HepG2 (cell line): Measurements from ENCODE around the gene PLEKHG7. TPM values are rescaled to one million over a fixed set of nuclear protein-coding genes. Genes with fewer than 3 reads are reported as not detected.

Experiments used
- ATAC-seq: fragments of 200-7000 bp; cut with Tn5 transposase; 3 replicates; pipeline ENCODE4 v1.9.1; 2020; ENCODE audit warnings: mild to moderate bottlenecking, moderate library complexity
- BruUV-seq: library from RNA; stranded (reverse); fragments of 400-500 nt; replicated peaks from 2 replicates; lab custom pipeline; 2021; lab: Mats Ljungman, UMichigan
- CTCF ChIA-PET: fragments of 300-600 bp; formaldehyde crosslinking; extraction: SDS; loops from one replicate; lab custom pipeline; 2021; ENCODE audit warnings: low total read pairs, inconsistent platforms, low intra/inter-chr PET ratio; lab: Yijun Ruan, JAX
- POLR2A ChIA-PET: fragments of 350-600 bp; sonication (Branson Sonifier 250); formaldehyde crosslinking; loops from one replicate; lab custom pipeline; 2020; ENCODE audit warnings: antibody characterized with exemption, inconsistent platforms; lab: Yijun Ruan, JAX
- DNase-seq: peaks from one replicate; pipeline ENCODE4 v3.0.0-alpha.2; 2015; ENCODE audit warnings: low spot score
- FAIRE-seq: peaks from 3 replicates; lab custom pipeline; 2011; peaks lifted over from hg19 to GRCh38; lab: Jason Lieb, UNC
- H2AFZ ChIP-seq: one replicate; pipeline ENCODE4 v1.6.1; 2011; ENCODE audit warnings: low read length, inconsistent platforms
- H3K27ac ChIP-seq: fragments of 300-600 bp; 3 replicates; pipeline ENCODE4 v1.8.0; 2011; ENCODE audit warnings: mixed run types, mild to moderate bottlenecking, mixed read lengths, low read length, inconsistent platforms; ENCODE audit not compliant: insufficient read depth; ENCODE audit errors: extremely low read length
- H3K27me3 ChIP-seq, 2 experiments: fragments of 200-600 bp in 1 of 2; 2 replicates in 1 of 2; 3 replicates in 1 of 2; pipeline versions ENCODE4 v1.6.0 to v1.8.0; 2011; ENCODE audit warnings: low read length in 2 of 2, mild to moderate bottlenecking in 2 of 2, moderate library complexity in 2 of 2, inconsistent platforms in 1 of 2; ENCODE audit not compliant: insufficient read depth in 2 of 2, control insufficient read depth in 1 of 2
- H3K36me3 ChIP-seq, 2 experiments: fragments of 200-600 bp in 1 of 2; replicated peaks in 1 of 2; 2 replicates in 1 of 2; 3 replicates in 1 of 2; pipeline versions ENCODE4 v1.5.1 to v1.8.0; 2011; ENCODE audit warnings: low read length in 2 of 2, inconsistent platforms in 1 of 2; ENCODE audit not compliant: insufficient read depth in 2 of 2, control insufficient read depth in 1 of 2
- H3K4me1 ChIP-seq: 2 replicates; pipeline ENCODE4 v1.5.1; 2012; ENCODE audit warnings: low read length, inconsistent platforms; ENCODE audit not compliant: insufficient read depth
- H3K4me2 ChIP-seq: 2 replicates; pipeline ENCODE4 v1.6.0; 2011; ENCODE audit warnings: low read depth, low read length, inconsistent platforms
- H3K4me3 ChIP-seq, 3 experiments: fragments of 200-600 bp in 1 of 3; sonication (generic), shearing (Covaris generic) in 1 of 3; replicated peaks in 1 of 3; 2 replicates each; pipeline ENCODE4 v1.5.1; 2011 to 2016; ENCODE audit warnings: low read length in 3 of 3, inconsistent platforms in 2 of 3, low read depth in 2 of 3, mild to moderate bottlenecking in 2 of 3, control low read depth in 1 of 3, mixed read lengths in 1 of 3; ENCODE audit not compliant: insufficient read depth in 1 of 3
- H3K79me2 ChIP-seq: one replicate; pipeline ENCODE4 v1.6.1; 2011; ENCODE audit warnings: low read length, inconsistent platforms; ENCODE audit not compliant: insufficient read depth
- H3K9ac ChIP-seq: 2 replicates; pipeline ENCODE4 v1.6.0; 2011; ENCODE audit warnings: mild to moderate bottlenecking, low read depth, low read length, inconsistent platforms; ENCODE audit not compliant: insufficient read depth
- H3K9me3 ChIP-seq: 2 replicates; pipeline ENCODE4 v1.5.1; 2012; ENCODE audit warnings: mild to moderate bottlenecking, low read length
- H4K20me1 ChIP-seq: 2 replicates; pipeline ENCODE4 v1.6.0; 2011; ENCODE audit warnings: inconsistent platforms, mild to moderate bottlenecking, low read length, moderate library complexity; ENCODE audit not compliant: insufficient read depth
- ATF5 ChIP-seq: sonication (generic); formaldehyde crosslinking; IDR thresholded peaks from 2 replicates; pipeline ENCODE4 v1.4.0; 2020; ENCODE audit warnings: mild to moderate bottlenecking, low read depth, missing genetic modification reagents
- BRD4 ChIP-seq: sonication (generic); formaldehyde crosslinking; IDR thresholded peaks from 2 replicates; pipeline ENCODE4 v1.4.0; 2020; ENCODE audit warnings: missing genetic modification reagents
- NFIB ChIP-seq: sonication (generic); formaldehyde crosslinking; IDR thresholded peaks from 2 replicates; pipeline ENCODE4 v1.9.0; 2021; ENCODE audit warnings: missing genetic modification reagents, mild to moderate bottlenecking, borderline replicate concordance
- NR2F2 ChIP-seq: IDR thresholded peaks from 2 replicates; pipeline ENCODE4 v1.6.1; 2012; ENCODE audit warnings: low read depth, inconsistent platforms, borderline replicate concordance
- PHF8 ChIP-seq: sonication (generic); formaldehyde crosslinking; IDR thresholded peaks from 2 replicates; pipeline ENCODE4 v1.5.0; 2020; ENCODE audit warnings: missing genetic modification reagents
- SNAPC2 ChIP-seq: sonication (generic); formaldehyde crosslinking; IDR thresholded peaks from 2 replicates; pipeline ENCODE4 v1.8.1; 2022; ENCODE audit warnings: mild to moderate bottlenecking, missing genetic modification reagents
- SNRNP70 ChIP-seq: fragments of 200-400 bp; formaldehyde crosslinking; IDR thresholded peaks from 2 replicates; pipeline ENCODE4 v1.6.1; 2017; ENCODE audit warnings: mild to moderate bottlenecking, low read depth, low read length, moderate library complexity
- ZNF430 ChIP-seq: sonication (generic); formaldehyde crosslinking; IDR thresholded peaks from 2 replicates; pipeline ENCODE4 v1.9.0; 2021; ENCODE audit warnings: mild to moderate bottlenecking, missing genetic modification reagents
- ZNF7 ChIP-seq: IDR thresholded peaks from 2 replicates; pipeline ENCODE4 v1.6.1; 2016; ENCODE audit warnings: missing biosample characterization, missing genetic modification reagents
- ZNF737 ChIP-seq: sonication (generic); formaldehyde crosslinking; IDR thresholded peaks from 2 replicates; pipeline ENCODE4 v1.5.0; 2020; ENCODE audit warnings: missing genetic modification reagents, mild to moderate bottlenecking, borderline replicate concordance
- ZNF788 ChIP-seq: sonication (generic); formaldehyde crosslinking; IDR thresholded peaks from 2 replicates; pipeline ENCODE4 v1.5.0; 2020; ENCODE audit warnings: mild to moderate bottlenecking, missing genetic modification reagents, borderline replicate concordance
- WGBS: methylation state at CpG from one replicate; pipeline ENCODE4 v1.1.6; 2017; ENCODE audit warnings: low lambda C conversion rate; 5-methylcytosine and 5-hydroxymethylcytosine counted together
- in situ Hi-C: cut with HindIII; loops from 2 replicates; pipeline ENCODE4 v1.10.0; 2017; ENCODE audit warnings: low pct_unique_long_range_greater_than_20kb; ENCODE audit not compliant: extremely low pct_ligation_motif_present
- intact Hi-C: fragments of 100-400 bp; cut with micrococcal nuclease; formaldehyde crosslinking; loops from one replicate; pipeline ENCODE4 v1.10.0; 2022; ENCODE audit not compliant: unreplicated experiment
- polyA plus RNA-seq, 8 experiments: library from polyadenylated mRNA; depleted of rRNA in 3 of 8; stranded (reverse) in 7 of 8; unstranded in 1 of 8; fragments of >200 nt; fragmentation: Illumina TruSeq in 4 of 8; extraction: Trizol in 4 of 8; gene quantifications; 2 replicates each; pipeline versions ENCODE4 v1.2.1 to v1.2.3, GENCODE V29; 2011 to 2016; ENCODE audit warnings: low read depth in 4 of 8, missing spikeins in 1 of 8, mixed read lengths in 1 of 8; ENCODE audit not compliant: insufficient read depth in 1 of 8
- total RNA-seq, 5 experiments: library from RNA; depleted of rRNA; stranded (reverse); fragments of >200 nt; fragmentation: Illumina TruSeq; extraction: Trizol; gene quantifications; 2 replicates each; pipeline ENCODE4 v1.2.3, GENCODE V29; 2016; ENCODE audit warnings: low read depth in 1 of 5
- TF ChIP-seq, protein P1 (sequence below): sonication (generic); formaldehyde crosslinking; IDR thresholded peaks from 2 replicates; pipeline ENCODE4 v1.4.0; 2020; ENCODE audit warnings: missing genetic modification reagents, borderline replicate concordance
- TF ChIP-seq, protein P2 (sequence below), 2 experiments: sonication (generic) in 1 of 2; formaldehyde crosslinking in 1 of 2; IDR thresholded peaks; 2 replicates each; pipeline versions ENCODE4 v1.4.0 to v1.6.1; 2018 to 2020; ENCODE audit warnings: missing genetic modification reagents in 2 of 2, borderline replicate concordance in 1 of 2, low read depth in 1 of 2, mild to moderate bottlenecking in 1 of 2, missing biosample characterization in 1 of 2
- TF ChIP-seq, protein P3 (sequence below): sonication (generic); formaldehyde crosslinking; IDR thresholded peaks from 2 replicates; pipeline ENCODE4 v1.5.0; 2020; ENCODE audit warnings: mild to moderate bottlenecking, missing genetic modification reagents

Gene PLEKHG7
- total and polyA plus RNA-seq, 2 of the 13 experiments (the other 11 are each of a cell fraction or from before 2014, with no cell fraction given) = not detected

GRCh38 chr12:92733181-92733580 is 30.4 kb downstream of the PLEKHG7 start:
- in situ Hi-C loops = no loop called here
- FAIRE-seq = no peak
- POLR2A ChIA-PET = no interaction called here
- Histone ChIP-seq H3K9ac (no peak overlapping the region), H3K9me3 (no peaks in the 10 kb centered on the region), H3K4me2 (no peak overlapping the region), H4K20me1 (no peaks in the 10 kb centered on the region), H3K79me2 (no peaks in the 10 kb centered on the region), H3K4me3 (no peak overlapping the region)
- no TSS peak for BruUV-seq
- no peak for TF ChIP-seq BRD4
- TF ChIP-seq SNRNP70 = no peak
- no peak for TF ChIP-seq PHF8 (CRISPR knock-in tag)
- no peak for TF ChIP-seq ZNF430 (CRISPR knock-in tag)
- TF ChIP-seq, protein P1, sequence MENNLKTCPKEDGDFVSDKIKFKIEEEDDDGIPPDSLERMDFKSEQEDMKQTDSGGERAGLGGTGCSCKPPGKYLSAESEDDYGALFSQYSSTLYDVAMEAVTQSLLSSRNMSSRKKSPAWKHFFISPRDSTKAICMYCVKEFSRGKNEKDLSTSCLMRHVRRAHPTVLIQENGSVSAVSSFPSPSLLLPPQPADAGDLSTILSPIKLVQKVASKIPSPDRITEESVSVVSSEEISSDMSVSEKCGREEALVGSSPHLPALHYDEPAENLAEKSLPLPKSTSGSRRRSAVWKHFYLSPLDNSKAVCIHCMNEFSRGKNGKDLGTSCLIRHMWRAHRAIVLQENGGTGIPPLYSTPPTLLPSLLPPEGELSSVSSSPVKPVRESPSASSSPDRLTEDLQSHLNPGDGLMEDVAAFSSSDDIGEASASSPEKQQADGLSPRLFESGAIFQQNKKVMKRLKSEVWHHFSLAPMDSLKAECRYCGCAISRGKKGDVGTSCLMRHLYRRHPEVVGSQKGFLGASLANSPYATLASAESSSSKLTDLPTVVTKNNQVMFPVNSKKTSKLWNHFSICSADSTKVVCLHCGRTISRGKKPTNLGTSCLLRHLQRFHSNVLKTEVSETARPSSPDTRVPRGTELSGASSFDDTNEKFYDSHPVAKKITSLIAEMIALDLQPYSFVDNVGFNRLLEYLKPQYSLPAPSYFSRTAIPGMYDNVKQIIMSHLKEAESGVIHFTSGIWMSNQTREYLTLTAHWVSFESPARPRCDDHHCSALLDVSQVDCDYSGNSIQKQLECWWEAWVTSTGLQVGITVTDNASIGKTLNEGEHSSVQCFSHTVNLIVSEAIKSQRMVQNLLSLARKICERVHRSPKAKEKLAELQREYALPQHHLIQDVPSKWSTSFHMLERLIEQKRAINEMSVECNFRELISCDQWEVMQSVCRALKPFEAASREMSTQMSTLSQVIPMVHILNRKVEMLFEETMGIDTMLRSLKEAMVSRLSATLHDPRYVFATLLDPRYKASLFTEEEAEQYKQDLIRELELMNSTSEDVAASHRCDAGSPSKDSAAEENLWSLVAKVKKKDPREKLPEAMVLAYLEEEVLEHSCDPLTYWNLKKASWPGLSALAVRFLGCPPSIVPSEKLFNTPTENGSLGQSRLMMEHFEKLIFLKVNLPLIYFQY (CRISPR knock-in tag) = no peak
- TF ChIP-seq ZNF788 (CRISPR knock-in tag) = no peak
- TF ChIP-seq ZNF7 = no peak
- TF ChIP-seq, protein P2, sequence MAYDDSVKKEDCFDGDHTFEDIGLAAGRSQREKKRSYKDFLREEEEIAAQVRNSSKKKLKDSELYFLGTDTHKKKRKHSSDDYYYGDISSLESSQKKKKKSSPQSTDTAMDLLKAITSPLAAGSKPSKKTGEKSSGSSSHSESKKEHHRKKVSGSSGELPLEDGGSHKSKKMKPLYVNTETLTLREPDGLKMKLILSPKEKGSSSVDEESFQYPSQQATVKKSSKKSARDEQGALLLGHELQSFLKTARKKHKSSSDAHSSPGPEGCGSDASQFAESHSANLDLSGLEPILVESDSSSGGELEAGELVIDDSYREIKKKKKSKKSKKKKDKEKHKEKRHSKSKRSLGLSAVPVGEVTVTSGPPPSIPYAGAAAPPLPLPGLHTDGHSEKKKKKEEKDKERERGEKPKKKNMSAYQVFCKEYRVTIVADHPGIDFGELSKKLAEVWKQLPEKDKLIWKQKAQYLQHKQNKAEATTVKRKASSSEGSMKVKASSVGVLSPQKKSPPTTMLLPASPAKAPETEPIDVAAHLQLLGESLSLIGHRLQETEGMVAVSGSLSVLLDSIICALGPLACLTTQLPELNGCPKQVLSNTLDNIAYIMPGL (CRISPR knock-in tag; IDR thresholded peaks at IDR 0.05; ENCODE audit: borderline replicate concordance in 1 of 2, low read depth in 1 of 2) = no peak
- TF ChIP-seq ATF5 = no peak
- TF ChIP-seq, protein P3, sequence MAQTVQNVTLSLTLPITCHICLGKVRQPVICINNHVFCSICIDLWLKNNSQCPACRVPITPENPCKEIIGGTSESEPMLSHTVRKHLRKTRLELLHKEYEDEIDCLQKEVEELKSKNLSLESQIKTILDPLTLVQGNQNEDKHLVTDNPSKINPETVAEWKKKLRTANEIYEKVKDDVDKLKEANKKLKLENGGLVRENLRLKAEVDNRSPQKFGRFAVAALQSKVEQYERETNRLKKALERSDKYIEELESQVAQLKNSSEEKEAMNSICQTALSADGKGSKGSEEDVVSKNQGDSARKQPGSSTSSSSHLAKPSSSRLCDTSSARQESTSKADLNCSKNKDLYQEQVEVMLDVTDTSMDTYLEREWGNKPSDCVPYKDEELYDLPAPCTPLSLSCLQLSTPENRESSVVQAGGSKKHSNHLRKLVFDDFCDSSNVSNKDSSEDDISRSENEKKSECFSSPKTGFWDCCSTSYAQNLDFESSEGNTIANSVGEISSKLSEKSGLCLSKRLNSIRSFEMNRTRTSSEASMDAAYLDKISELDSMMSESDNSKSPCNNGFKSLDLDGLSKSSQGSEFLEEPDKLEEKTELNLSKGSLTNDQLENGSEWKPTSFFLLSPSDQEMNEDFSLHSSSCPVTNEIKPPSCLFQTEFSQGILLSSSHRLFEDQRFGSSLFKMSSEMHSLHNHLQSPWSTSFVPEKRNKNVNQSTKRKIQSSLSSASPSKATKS = no peak
- TF ChIP-seq NR2F2 = no peak
- TF ChIP-seq ZNF737 (CRISPR knock-in tag) = no peak
- TF ChIP-seq SNAPC2 (CRISPR knock-in tag) = no peak
- TF ChIP-seq NFIB (CRISPR knock-in tag) = no peak
- TF ChIP-seq, all 625 proteins: peak for 0
- Histone ChIP-seq H2AFZ (no peak overlapping the region), H3K36me3 (no peaks in the 10 kb centered on the region), H3K27ac (no peak overlapping the region), H3K4me1 (no peaks in the 10 kb centered on the region), H3K27me3 (peaks cover 0 to 13% of the 10 kb centered on the region in 2 experiments; a peak in 2 of 5 replicates)
- no peak for ATAC-seq
- intact Hi-C loops = no loop called here
- WGBS = 63% methylated on average over 6 of the region's 6 CpGs
- CTCF ChIA-PET = no interaction called here
- DNase-seq = no peak
